ENCODE measurements around the gene PTF1A. TPM values are rescaled to one million over a fixed set of nuclear protein-coding genes. Genes with fewer than 3 reads are reported as not detected.
A peak's percentile ranks its signal among the peaks of the same experiment; 100 is the strongest.

PTF1A gene
- total and polyA plus RNA-seq, 3 donors from 2014 or later: 4.9 to 5.1 (median 5.0) TPM

DNA sequence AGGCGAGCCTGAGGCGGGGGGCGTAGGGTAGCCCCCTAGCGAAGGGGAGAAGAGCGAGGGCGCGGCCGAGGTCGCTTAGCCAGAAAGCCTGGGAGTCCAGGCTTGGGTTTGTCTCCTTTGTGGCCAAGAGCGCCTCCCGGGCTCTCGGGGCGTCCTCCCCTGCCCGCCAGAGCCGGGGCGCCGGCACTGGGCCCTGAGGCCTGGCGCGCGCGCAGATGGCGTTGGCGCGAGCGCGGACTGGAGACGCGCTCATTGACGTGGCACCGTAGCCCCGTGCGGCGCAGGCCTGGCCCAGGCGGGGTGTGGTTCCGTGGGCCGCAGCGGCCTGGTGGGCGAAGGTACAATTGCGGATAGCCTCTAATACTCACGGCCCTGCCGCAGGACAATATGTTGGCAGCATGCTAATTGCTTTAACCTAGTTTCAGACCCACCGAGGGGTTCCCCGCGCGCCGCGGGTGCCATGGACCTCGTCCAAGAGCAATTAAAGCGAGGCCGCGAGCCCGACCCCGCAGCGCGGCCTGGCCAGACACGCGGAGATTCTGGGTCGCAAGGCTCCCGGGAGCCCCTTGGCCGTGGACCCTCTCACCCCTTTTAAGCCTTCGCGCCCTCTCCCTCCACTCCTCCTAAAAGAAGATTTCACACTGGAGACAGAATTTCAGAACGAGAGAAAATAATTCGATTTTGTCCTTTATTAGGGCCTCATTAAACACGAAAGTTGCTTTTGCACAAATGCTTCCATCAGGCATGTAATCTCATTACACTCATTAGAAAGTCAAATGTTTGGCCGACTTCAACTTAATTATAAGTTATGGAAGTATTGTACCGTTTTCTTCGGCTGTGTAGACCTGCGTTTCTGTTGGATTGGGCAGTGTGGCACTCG lies 3.1 kb downstream of the PTF1A start:
- peak; percentile 26 for DNase-seq
- Histone ChIP-seq H3K36me3 (ENCODE audit: low read depth, missing control alignments) (no peaks in the 10 kb centered on the region), H3K9me3 (no peaks in the 10 kb centered on the region), H3K27me3 (no peaks in the 10 kb centered on the region), H3K27ac (no peak overlapping the region), H3K4me3 (peak overlapping the region; percentile 21 to 27), H3K4me1 (no peaks in the 10 kb centered on the region)
- no peak for TF ChIP-seq POLR2A (IDR thresholded peaks at IDR 0.05)
- TF ChIP-seq, protein P1, sequence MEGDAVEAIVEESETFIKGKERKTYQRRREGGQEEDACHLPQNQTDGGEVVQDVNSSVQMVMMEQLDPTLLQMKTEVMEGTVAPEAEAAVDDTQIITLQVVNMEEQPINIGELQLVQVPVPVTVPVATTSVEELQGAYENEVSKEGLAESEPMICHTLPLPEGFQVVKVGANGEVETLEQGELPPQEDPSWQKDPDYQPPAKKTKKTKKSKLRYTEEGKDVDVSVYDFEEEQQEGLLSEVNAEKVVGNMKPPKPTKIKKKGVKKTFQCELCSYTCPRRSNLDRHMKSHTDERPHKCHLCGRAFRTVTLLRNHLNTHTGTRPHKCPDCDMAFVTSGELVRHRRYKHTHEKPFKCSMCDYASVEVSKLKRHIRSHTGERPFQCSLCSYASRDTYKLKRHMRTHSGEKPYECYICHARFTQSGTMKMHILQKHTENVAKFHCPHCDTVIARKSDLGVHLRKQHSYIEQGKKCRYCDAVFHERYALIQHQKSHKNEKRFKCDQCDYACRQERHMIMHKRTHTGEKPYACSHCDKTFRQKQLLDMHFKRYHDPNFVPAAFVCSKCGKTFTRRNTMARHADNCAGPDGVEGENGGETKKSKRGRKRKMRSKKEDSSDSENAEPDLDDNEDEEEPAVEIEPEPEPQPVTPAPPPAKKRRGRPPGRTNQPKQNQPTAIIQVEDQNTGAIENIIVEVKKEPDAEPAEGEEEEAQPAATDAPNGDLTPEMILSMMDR (IDR thresholded peaks at IDR 0.05): no peak
- 2% methylated on average over 27 to 64 of the region's 70 CpGs for WGBS, 2 donors
- intact Hi-C loops (cut with DNase I; ENCODE audit: low total_unique reads): no loop called here

DNA sequence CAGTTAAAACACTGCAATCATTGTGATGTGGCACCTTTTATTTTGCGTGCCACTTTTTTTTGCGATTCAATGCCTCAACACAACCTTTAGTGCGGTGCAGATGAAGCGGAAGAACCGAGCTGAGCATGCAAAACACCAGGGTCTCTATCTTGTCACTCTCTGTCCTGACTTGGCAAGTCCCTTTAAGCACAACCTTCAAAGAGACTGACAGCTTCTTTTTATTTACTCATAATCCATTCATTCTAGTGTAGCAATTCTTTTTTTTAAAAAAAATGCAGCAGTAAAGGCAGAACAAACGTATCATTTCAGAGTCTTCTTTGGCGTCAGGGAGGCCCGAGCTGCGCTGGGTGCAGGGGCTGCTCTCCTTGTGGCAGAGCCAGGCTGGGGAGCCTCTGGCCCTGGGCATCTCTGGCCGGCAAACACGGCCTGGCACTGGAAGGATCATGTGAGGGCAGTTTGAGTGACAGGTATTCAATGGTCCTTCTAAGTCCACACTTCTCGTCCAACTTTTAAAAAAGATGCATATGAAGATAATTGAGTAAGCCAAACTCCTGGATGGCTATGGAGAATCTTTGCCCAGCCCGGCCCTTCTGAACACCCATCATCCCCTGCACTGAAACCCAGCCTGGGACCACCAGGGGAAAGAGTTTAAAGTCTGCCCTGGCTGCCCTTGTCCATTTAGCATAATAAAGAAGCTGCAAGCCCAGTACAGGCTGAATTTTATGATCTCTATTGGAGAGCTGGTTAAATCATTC lies 3.9 kb downstream of the PTF1A start:
- Histone ChIP-seq H3K9me3 (no peaks in the 10 kb centered on the region), H3K4me3 (no peak overlapping the region), H3K27me3 (no peaks in the 10 kb centered on the region), H3K27ac (no peak overlapping the region), H3K36me3 (ENCODE audit: low read depth, missing control alignments) (no peaks in the 10 kb centered on the region), H3K4me1 (no peaks in the 10 kb centered on the region)
- DNase-seq: no peak
- intact Hi-C loops (cut with DNase I; ENCODE audit: low total_unique reads): no loop called here
- 7 to 9% methylated on average over 13 of the region's 13 CpGs for WGBS, 2 donors
- TF ChIP-seq, protein P1 (IDR thresholded peaks at IDR 0.05): no peak
- no peak for TF ChIP-seq POLR2A (IDR thresholded peaks at IDR 0.05)

DNA sequence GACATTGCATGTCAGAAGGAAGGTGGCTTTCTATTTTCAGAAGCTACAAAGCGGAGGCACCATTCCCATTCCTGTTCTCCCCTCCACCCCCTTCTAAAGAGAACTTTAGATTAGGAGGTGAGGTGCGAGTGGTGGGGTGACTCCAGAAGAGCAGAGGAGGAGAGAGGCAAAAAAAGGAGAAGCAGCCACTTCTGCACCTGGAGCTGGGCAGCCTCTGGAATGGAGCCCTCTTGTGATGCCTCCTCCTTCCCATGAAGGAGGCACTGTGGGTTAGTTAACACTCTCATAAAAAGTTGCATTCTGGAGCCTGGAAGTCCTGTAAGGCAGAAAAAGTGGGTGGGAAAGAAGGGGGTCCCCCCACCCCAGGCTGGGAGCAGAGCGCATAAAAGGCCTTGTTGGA lies 4.8 kb downstream of the PTF1A start:
- WGBS, 2 donors: 20 to 25% methylated on average over 2 to 3 of the region's 3 CpGs
- intact Hi-C loops (cut with DNase I; ENCODE audit: low total_unique reads): no loop called here

DNA sequence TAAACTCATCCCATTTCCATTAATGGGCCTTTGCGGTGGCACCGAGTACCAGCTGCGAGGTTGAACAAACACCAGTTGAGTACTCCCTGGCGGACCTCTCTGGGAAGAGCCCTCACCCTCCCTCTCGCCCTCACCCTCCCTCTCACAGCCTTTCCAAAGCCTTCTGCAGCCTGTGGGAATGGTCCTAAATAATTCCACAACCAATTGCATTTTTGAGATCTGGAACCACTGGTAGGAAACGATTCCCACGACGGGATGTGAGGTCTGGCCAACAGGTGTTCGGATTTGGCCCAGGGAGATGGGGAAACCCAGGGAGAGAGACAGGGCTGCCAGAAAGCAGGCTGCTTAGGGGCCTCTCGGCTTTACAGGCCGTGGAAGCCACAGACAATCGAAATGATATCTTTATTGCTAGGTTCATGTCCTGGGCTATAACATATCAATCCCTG lies 5.3 kb downstream of the PTF1A start:
- Histone ChIP-seq H3K4me1 (no peaks in the 10 kb centered on the region), H3K4me3 (no peak overlapping the region), H3K27me3 (no peaks in the 10 kb centered on the region), H3K27ac (no peak overlapping the region), H3K36me3 (ENCODE audit: low read depth, missing control alignments) (no peaks in the 10 kb centered on the region), H3K9me3 (no peaks in the 10 kb centered on the region)
- no peak for DNase-seq
- TF ChIP-seq POLR2A (IDR thresholded peaks at IDR 0.05): no peak
- TF ChIP-seq, protein P1 (IDR thresholded peaks at IDR 0.05): no peak
- 23 to 26% methylated on average over 12 of the region's 12 CpGs for WGBS, 2 donors
- intact Hi-C loops (cut with DNase I; ENCODE audit: low total_unique reads): no loop called here

More for the DNA sequence above, 4.8 kb downstream of the PTF1A start:
- Histone ChIP-seq H3K4me3 (no peak overlapping the region), H3K4me1 (no peaks in the 10 kb centered on the region), H3K36me3 (ENCODE audit: low read depth, missing control alignments) (no peaks in the 10 kb centered on the region), H3K9me3 (no peaks in the 10 kb centered on the region), H3K27me3 (no peaks in the 10 kb centered on the region), H3K27ac (no peak overlapping the region)
- TF ChIP-seq POLR2A (IDR thresholded peaks at IDR 0.05): no peak
- TF ChIP-seq, protein P1 (IDR thresholded peaks at IDR 0.05): no peak
- no peak for DNase-seq

Measured in testis (tissue), 3 donors.